Mesendoderm (in vitro differentiated cells): ENCODE results near the gene MUC6.
A peak's percentile ranks its signal among the peaks of the same experiment; 100 is the strongest.

Source experiments
- DNase-seq: peaks from one replicate; pipeline ENCODE4 v3.0.0; 2013
- H2AK5ac ChIP-seq: 2 replicates; pipeline ENCODE4 v1.6.1; 2013; ENCODE audit warnings: low read length, inconsistent platforms
- H2BK120ac ChIP-seq: 2 replicates; pipeline ENCODE4 v1.6.1; 2013; ENCODE audit warnings: low read depth, mild to moderate bottlenecking, low read length, moderate library complexity, mixed read lengths
- H2BK15ac ChIP-seq: replicated peaks from 2 replicates; pipeline ENCODE4 v1.6.1; 2013; ENCODE audit warnings: low read depth, mild to moderate bottlenecking, moderate library complexity
- H2BK5ac ChIP-seq: 2 replicates; pipeline ENCODE4 v1.6.1; 2013; ENCODE audit warnings: low read length, inconsistent platforms
- H3K18ac ChIP-seq: 2 replicates; pipeline ENCODE4 v1.6.1; 2013; ENCODE audit warnings: mild to moderate bottlenecking, low read length, mixed read lengths
- H3K23ac ChIP-seq: one replicate; pipeline ENCODE4 v1.6.1; 2013; ENCODE audit warnings: low read length
- H3K27ac ChIP-seq: 2 replicates; pipeline ENCODE4 v1.5.1; 2013; ENCODE audit warnings: low read depth, mild to moderate bottlenecking, inconsistent platforms, low read length, moderate library complexity
- H3K27me3 ChIP-seq: 2 replicates; pipeline ENCODE4 v1.6.1; 2013; ENCODE audit warnings: low read length, control low read depth, mild to moderate bottlenecking, inconsistent platforms; ENCODE audit not compliant: insufficient read depth, poor library complexity
- H3K36me3 ChIP-seq: 2 replicates; pipeline ENCODE4 v1.6.1; 2013; ENCODE audit warnings: low read length, inconsistent platforms; ENCODE audit not compliant: control insufficient read depth, insufficient read depth
- H3K4ac ChIP-seq: one replicate; pipeline ENCODE4 v1.6.1; 2013; ENCODE audit warnings: low read depth, mild to moderate bottlenecking, low read length, moderate library complexity
- H3K4me1 ChIP-seq: 2 replicates; pipeline ENCODE4 v1.6.1; 2013; ENCODE audit warnings: low read depth, low read length, inconsistent platforms; ENCODE audit not compliant: control insufficient read depth
- H3K4me2 ChIP-seq: 2 replicates; pipeline ENCODE4 v1.6.1; 2013; ENCODE audit warnings: low read length
- H3K4me3 ChIP-seq: 2 replicates; pipeline ENCODE4 v1.5.1; 2013; ENCODE audit warnings: mild to moderate bottlenecking, low read length
- H3K56ac ChIP-seq: one replicate; pipeline ENCODE4 v1.6.1; 2013; ENCODE audit warnings: low read length
- H3K79me1 ChIP-seq: 2 replicates; pipeline ENCODE4 v1.6.1; 2013; ENCODE audit warnings: low read length, inconsistent platforms
- H3K79me2 ChIP-seq: 2 replicates; pipeline ENCODE4 v1.6.1; 2013; ENCODE audit warnings: mild to moderate bottlenecking, low read length; ENCODE audit not compliant: control insufficient read depth, insufficient read depth
- H3K9ac ChIP-seq: 2 replicates; pipeline ENCODE4 v1.6.1; 2013; ENCODE audit warnings: low read length, inconsistent platforms
- H4K5ac ChIP-seq: one replicate; pipeline ENCODE4 v1.6.1; 2013; ENCODE audit warnings: low read length
- H4K8ac ChIP-seq: one replicate; pipeline ENCODE4 v1.6.1; 2013; ENCODE audit warnings: low read depth, mild to moderate bottlenecking, control low read depth, low read length, moderate library complexity
- WGBS: extraction: QIAGEN DNeasy Blood & Tissue Kit; methylation state at CpG from one replicate; pipeline ENCODE4 v1.1.7; 2013; ENCODE audit warnings: low lambda C conversion rate, missing lambda C conversion rate; ENCODE audit not compliant: insufficient coverage; ENCODE audit errors: extremely low coverage; 5-methylcytosine and 5-hydroxymethylcytosine counted together

Gene MUC6

GRCh38 chr11:1073261-1073724 is 36.8 kb upstream of the MUC6 start:
- DNase-seq: no peak
- Histone ChIP-seq H4K8ac (no peak overlapping the region), H3K79me2 (no peaks in the 10 kb centered on the region), H2BK120ac (no peak overlapping the region), H3K18ac (no peak overlapping the region), H2AK5ac (no peak overlapping the region), H3K4ac (no peak overlapping the region), H3K9ac (no peak overlapping the region), H3K4me2 (no peak overlapping the region), H2BK15ac (no peak overlapping the region), H3K56ac (no peak overlapping the region), H3K27ac (no peak overlapping the region), H2BK5ac (no peak overlapping the region), H3K23ac (no peak overlapping the region), H3K4me3 (no peak overlapping the region), H4K5ac (no peak overlapping the region), H3K4me1 (no peaks in the 10 kb centered on the region), H3K36me3 (no peaks in the 10 kb centered on the region), H3K79me1 (no peaks in the 10 kb centered on the region), H3K27me3 (no peaks in the 10 kb centered on the region)
- no CpG with 5 or more reads among the region's 13 CpGs for WGBS

DNA sequence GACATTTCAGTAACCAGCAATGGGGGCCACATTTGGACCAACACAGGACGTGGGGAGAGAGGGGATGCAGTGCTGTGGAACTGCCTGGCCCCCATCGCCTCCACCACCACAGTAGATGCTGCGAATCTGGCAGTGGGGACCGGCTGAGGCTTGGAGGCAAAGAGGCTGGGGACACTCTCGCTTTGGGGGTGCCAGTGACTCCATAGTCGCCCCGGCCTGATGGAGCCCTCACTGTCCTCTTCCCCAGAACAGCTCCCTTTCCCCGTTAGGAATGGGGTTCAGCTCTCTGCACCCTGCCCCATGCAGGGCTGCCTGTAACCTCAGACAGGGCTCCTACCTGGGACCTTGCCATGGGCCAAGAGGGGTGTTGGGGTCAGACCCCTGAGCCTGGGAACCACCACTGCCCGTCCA is 36.3 kb upstream of the MUC6 start:
- H4K5ac ChIP-seq: no peak overlapping the region
- DNase-seq: no peak
- no peak overlapping the region for H4K8ac ChIP-seq
- H3K18ac ChIP-seq: no peak overlapping the region
- no peak overlapping the region for H2BK15ac ChIP-seq
- H3K79me1 ChIP-seq: no peaks in the 10 kb centered on the region
- H3K4ac ChIP-seq: no peak overlapping the region
- H2BK5ac ChIP-seq: no peak overlapping the region
- H3K4me1 ChIP-seq: no peaks in the 10 kb centered on the region
- no peak overlapping the region for H2BK120ac ChIP-seq
- no peaks in the 10 kb centered on the region for H3K27me3 ChIP-seq
- no peak overlapping the region for H3K4me2 ChIP-seq
- no peak overlapping the region for H3K56ac ChIP-seq
- no peak overlapping the region for H3K9ac ChIP-seq
- H3K23ac ChIP-seq: no peak overlapping the region
- no peak overlapping the region for H3K4me3 ChIP-seq
- H2AK5ac ChIP-seq: no peak overlapping the region
- H3K79me2 ChIP-seq: no peaks in the 10 kb centered on the region
- H3K36me3 ChIP-seq: no peaks in the 10 kb centered on the region
- WGBS: no CpG with 5 or more reads among the region's 9 CpGs
- no peak overlapping the region for H3K27ac ChIP-seq

- no peak overlapping the region for H3K56ac ChIP-seq
- no peak overlapping the region for H2AK5ac ChIP-seq
- H2BK5ac ChIP-seq: no peak overlapping the region
- no peak overlapping the region for H3K4ac ChIP-seq
- no peaks in the 10 kb centered on the region for H3K27me3 ChIP-seq
- WGBS: no CpG with 5 or more reads among the region's 18 CpGs
- H3K79me1 ChIP-seq: no peaks in the 10 kb centered on the region
- H2BK120ac ChIP-seq: no peak overlapping the region
- H4K8ac ChIP-seq: no peak overlapping the region
- no peak overlapping the region for H3K4me2 ChIP-seq
- no peak overlapping the region for H3K23ac ChIP-seq
- no peak overlapping the region for H3K18ac ChIP-seq
- H3K27ac ChIP-seq: no peak overlapping the region
- H4K5ac ChIP-seq: no peak overlapping the region
- H3K9ac ChIP-seq: no peak overlapping the region
- no peaks in the 10 kb centered on the region for H3K36me3 ChIP-seq
- H3K4me1 ChIP-seq: no peaks in the 10 kb centered on the region
- H2BK15ac ChIP-seq: no peak overlapping the region
- DNase-seq: peak; percentile 50
- no peak overlapping the region for H3K4me3 ChIP-seq
- no peaks in the 10 kb centered on the region for H3K79me2 ChIP-seq
Observed at GRCh38 chr11:1072116-1072820, 35.8 kb upstream of the MUC6 start.

DNA sequence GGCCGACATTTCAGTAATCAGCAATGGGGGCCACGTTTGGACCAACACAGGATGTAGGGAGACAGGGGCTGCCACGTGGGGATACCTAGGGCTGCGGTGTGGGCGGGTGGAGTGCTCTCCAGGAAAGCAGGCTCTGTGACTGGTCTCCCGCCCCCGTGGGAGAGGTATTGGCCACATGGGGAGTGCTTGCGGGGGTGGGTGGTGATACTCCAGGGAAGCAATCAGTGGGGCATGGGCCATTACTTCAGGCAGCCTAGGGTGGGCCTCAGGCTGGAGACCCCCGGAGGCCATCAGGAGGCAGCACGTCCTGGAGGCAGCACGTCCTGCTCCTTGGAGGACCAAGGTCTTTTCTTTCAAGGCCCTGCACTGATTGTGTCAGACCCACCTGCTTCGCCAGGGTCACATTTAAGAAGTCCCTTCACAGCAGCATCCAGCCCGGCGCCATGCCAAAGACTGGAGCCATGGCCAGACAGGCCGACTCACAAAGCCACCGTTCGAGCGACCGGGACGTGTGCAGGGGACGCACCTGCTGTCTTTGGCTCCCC is 35.1 kb upstream of the MUC6 start:
- Histone ChIP-seq H3K4me1 (no peaks in the 10 kb centered on the region), H4K5ac (no peak overlapping the region), H2BK5ac (no peak overlapping the region), H4K8ac (no peak overlapping the region), H2BK120ac (no peak overlapping the region), H3K27ac (no peak overlapping the region), H3K9ac (no peak overlapping the region), H3K18ac (no peak overlapping the region), H3K4me3 (no peak overlapping the region), H3K56ac (no peak overlapping the region), H2BK15ac (no peak overlapping the region), H2AK5ac (no peak overlapping the region), H3K36me3 (no peaks in the 10 kb centered on the region), H3K27me3 (no peaks in the 10 kb centered on the region), H3K4me2 (no peak overlapping the region), H3K79me2 (no peaks in the 10 kb centered on the region), H3K79me1 (no peaks in the 10 kb centered on the region), H3K23ac (no peak overlapping the region), H3K4ac (no peak overlapping the region)
- no peak for DNase-seq
- no CpG with 5 or more reads among the region's 21 CpGs for WGBS

GRCh38 chr11:1070594-1071462 is 34.3 kb upstream of the MUC6 start:
- H3K56ac ChIP-seq: no peak overlapping the region
- H3K23ac ChIP-seq: no peak overlapping the region
- no peak overlapping the region for H4K5ac ChIP-seq
- H2BK120ac ChIP-seq: no peak overlapping the region
- no peak for DNase-seq
- H3K27ac ChIP-seq: no peak overlapping the region
- no peaks in the 10 kb centered on the region for H3K4me1 ChIP-seq
- no peak overlapping the region for H3K4me2 ChIP-seq
- no peak overlapping the region for H3K9ac ChIP-seq
- H4K8ac ChIP-seq: no peak overlapping the region
- H3K36me3 ChIP-seq: no peaks in the 10 kb centered on the region
- no peaks in the 10 kb centered on the region for H3K79me1 ChIP-seq
- H3K18ac ChIP-seq: no peak overlapping the region
- H3K4ac ChIP-seq: no peak overlapping the region
- H3K79me2 ChIP-seq: no peaks in the 10 kb centered on the region
- no peak overlapping the region for H2BK5ac ChIP-seq
- H2AK5ac ChIP-seq: no peak overlapping the region
- H3K4me3 ChIP-seq: no peak overlapping the region
- H2BK15ac ChIP-seq: no peak overlapping the region
- no CpG with 5 or more reads among the region's 9 CpGs for WGBS
- H3K27me3 ChIP-seq: no peaks in the 10 kb centered on the region
